ENCODE measurements around the gene OR4K1. TPM values are rescaled to one million over a fixed set of nuclear protein-coding genes. Genes with fewer than 3 reads are reported as not detected.

OR4K1 gene, protein sequence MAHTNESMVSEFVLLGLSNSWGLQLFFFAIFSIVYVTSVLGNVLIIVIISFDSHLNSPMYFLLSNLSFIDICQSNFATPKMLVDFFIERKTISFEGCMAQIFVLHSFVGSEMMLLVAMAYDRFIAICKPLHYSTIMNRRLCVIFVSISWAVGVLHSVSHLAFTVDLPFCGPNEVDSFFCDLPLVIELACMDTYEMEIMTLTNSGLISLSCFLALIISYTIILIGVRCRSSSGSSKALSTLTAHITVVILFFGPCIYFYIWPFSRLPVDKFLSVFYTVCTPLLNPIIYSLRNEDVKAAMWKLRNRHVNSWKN
- not detected in 2 replicates for total RNA-seq

DNA sequence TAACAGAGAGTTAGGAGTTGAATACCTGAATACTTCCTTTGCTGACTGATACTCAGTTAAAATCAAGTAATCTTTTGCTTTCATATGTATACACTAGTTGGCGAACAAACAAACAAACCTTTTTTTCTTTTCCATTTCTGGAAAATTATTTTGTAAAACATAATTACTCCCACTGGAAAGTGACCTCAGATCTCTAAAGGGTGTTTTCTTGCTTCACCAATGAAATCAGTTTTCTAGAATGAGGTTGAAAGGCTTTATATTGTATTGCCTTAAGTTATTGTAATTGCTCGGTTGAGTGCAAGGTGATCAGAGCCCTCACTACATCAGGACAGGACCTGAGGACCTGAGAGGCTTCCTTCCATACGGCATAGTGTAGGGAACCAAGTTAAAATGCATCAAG lies at the start of gene OR4K1:
TSS of gene OR4K1 (plus strand) at position 301 of the 400 bp plus-strand sequence. CDS start 4,750 bp downstream, outside the sequence.

DNA sequence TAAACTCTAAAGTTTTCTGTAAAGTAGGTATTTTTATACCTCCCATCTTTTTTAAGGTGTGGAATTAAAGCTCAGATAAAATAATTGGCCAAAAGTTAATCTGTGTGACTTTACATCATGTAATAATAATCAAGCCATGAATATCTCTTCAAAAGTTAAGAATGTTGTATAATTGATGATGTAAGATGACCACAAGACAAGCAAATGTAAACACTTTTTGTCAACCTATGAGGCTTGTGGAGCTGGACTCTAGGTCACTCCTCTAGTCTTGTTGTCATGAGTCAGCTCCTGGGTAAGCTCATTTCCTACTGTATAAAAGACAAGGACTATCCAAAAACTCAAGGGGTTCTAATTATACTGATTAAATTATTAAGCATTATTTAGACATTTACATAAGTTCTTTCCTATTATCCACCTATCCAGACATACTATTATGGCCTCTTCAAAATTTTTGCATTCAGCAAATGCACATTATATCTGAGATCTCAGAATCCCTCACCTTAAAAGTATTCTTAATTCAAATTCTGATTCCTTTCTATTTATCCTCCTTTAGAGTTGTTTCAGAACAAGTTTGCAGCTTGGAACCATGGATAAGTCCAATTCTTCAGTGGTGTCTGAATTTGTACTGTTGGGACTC lies 10.6 kb upstream of the OR4K1 start, which contains the start of gene OR4K5:
TSS of gene OR4K5 (plus strand) at position 587 of the 637 bp plus-strand sequence. CDS start at position 587, 0 bp downstream.

DNA sequence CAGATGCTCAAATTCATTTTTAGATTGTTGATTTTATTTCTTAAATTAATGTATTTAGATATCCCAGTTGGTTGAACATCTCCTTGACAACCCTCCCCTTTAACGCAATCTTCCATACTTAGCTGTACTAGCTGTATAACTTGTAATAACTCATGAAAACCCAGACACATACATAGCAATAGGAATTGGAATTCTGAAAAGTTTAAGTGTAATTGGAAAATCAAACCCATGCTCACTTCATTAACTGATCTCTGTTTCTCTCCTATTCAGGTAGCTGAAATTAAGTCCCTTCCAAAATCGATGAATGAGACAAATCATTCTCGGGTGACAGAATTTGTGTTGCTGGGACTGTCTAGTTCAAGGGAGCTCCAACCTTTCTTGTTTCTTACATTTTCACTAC lies 44.6 kb downstream of the OR4K1 start, which contains the start of gene OR4K15:
TSS of gene OR4K15 (plus strand) at position 301 of the 400 bp plus-strand sequence. CDS start at position 301, 0 bp downstream.

Other genes with a start within 250 kb of the OR4K1 start
- gene OR11H2, start 217.0 kb upstream of the OR4K1 start, total RNA-seq = not detected in 2 replicates
- gene OR4Q3, start 187.3 kb upstream of the OR4K1 start, total RNA-seq = not detected in 2 replicates
- gene OR4M1, start 157.4 kb upstream of the OR4K1 start, total RNA-seq = not detected in 2 replicates
- gene OR4N2, start 127.1 kb upstream of the OR4K1 start, total RNA-seq = not detected in 2 replicates
- gene OR4K2, start 55.8 kb upstream of the OR4K1 start, total RNA-seq = not detected in 2 replicates
- not detected in 2 replicates for gene OR4K5, start 10.3 kb upstream of the OR4K1 start, total RNA-seq
- gene OR4K15, start 44.7 kb downstream of the OR4K1 start, total RNA-seq = not detected in 2 replicates
- gene OR4Q2, start 71.2 kb downstream of the OR4K1 start, total RNA-seq = not detected in 2 replicates
- gene OR4K14, start 88.4 kb downstream of the OR4K1 start, total RNA-seq = not detected in 2 replicates
- not detected in 2 replicates for gene OR4K13, start 105.1 kb downstream of the OR4K1 start, total RNA-seq
- gene OR4L1, start 129.1 kb downstream of the OR4K1 start, total RNA-seq = not detected in 2 replicates
- not detected in 2 replicates for gene OR4K17, start 179.8 kb downstream of the OR4K1 start, total RNA-seq
- not detected in 2 replicates for gene OR4N5, start 207.9 kb downstream of the OR4K1 start, total RNA-seq